ENCODE results near the gene GTPBP10.

GRCh38 chr7:90401989-90402388, 55.5 kb downstream of the GTPBP10 start:
- TF ChIP-seq CSDC2 (CRISPR knock-in tag; IDR thresholded peaks at IDR 0.05) = no peak
- TF ChIP-seq OSR1 (CRISPR knock-in tag; IDR thresholded peaks at IDR 0.05) = no peak
- TF ChIP-seq GLIS3 (CRISPR knock-in tag; IDR thresholded peaks at IDR 0.05) = no peak

All from SK-N-SH treated with all-trans-retinoic acid at 6 μM for 48 hours (cell line).